ENCODE data around the gene SOX8. TPM values are rescaled to one million over a fixed set of nuclear protein-coding genes. Genes with fewer than 3 reads are reported as not detected.
A peak's percentile ranks its signal among the peaks of the same experiment; 100 is the strongest.

SOX8 gene
- total RNA-seq, 4 donors from 2014 or later = 0.10 to 0.91 (median 0.33) TPM

- Histone ChIP-seq H3K27me3 (peaks cover 12 to 19% (median 13%) of the 10 kb centered on the region in 3 donors), H3K4me3 (no peak overlapping the region), H3K27ac (no peak overlapping the region), H3K4me1 (no peaks in the 10 kb centered on the region), H3K36me3 (no peaks in the 10 kb centered on the region), H3K9me3 (no peaks in the 10 kb centered on the region)
- intact Hi-C loops (cut with DNase I; ENCODE audit: low total_unique reads) = no loop called here
- ATAC-seq = no peak
- TF ChIP-seq CTCF (IDR thresholded peaks at IDR 0.05 in 4 of 5, conservative IDR thresholded peaks at IDR 0.05 in 1 of 5) (no peak), POLR2A (IDR thresholded peaks at IDR 0.05) (no peak)
- in situ Hi-C loops (cut with MboI; ENCODE audit: low sequenced_read_pairs in 4 of 4) = no loop called here
- no peak for DNase-seq
Observed at GRCh38 chr16:1013593-1013900, 32.0 kb downstream of the SOX8 start.

GRCh38 chr16:1014221-1014620 lies 32.7 kb downstream of the SOX8 start:
- Histone ChIP-seq H3K9me3 (no peaks in the 10 kb centered on the region), H3K4me3 (no peak overlapping the region), H3K27ac (no peak overlapping the region), H3K4me1 (peaks cover 4% of the 10 kb centered on the region in 2 donors), H3K36me3 (no peaks in the 10 kb centered on the region), H3K27me3 (peaks cover 10 to 23% (median 13%) of the 10 kb centered on the region in 3 donors)
- intact Hi-C loops (cut with DNase I; ENCODE audit: low total_unique reads) (no loop called here), in situ Hi-C loops (cut with MboI; ENCODE audit: low sequenced_read_pairs in 4 of 4) (no loop called here)
- TF ChIP-seq POLR2A (IDR thresholded peaks at IDR 0.05) = no peak
- DNase-seq = no peak
- no peak for ATAC-seq

DNA sequence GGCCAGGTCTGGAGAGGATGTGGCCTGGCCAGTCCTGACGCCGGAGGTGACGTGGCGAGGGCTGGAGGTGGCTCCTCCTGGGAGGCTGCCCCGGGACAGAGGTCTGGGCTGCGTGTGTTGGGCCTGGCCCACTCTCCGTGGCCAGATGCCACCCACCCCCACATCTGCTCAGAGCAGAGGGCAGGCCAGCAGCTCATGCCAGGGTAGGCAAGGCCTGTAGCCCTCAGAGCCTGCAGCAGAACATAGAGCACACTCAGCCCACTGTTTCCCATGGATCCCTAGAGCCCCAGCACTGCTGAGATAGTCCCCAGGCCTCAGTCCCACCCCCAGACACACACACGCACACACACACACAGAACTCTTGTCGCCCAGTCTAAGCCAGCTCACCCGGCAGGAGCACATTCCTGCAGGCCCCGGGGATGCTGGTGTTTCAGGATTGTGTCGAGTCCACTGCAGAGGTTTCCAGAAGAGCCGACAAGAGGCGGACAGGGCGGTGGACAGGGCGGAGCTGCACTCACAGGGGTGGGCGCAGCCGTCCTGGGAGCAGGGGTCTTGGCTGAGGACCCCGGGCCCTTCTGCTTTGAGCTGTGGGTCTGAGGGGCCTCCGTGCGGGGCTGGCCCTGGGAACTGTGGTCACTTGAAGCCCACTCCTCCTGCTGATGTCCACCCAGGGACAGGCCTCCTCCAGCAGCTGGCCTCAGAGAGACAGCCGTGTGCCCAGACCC lies 33.4 kb downstream of the SOX8 start:
- DNase-seq (no peak), ATAC-seq (no peak)
- Histone ChIP-seq H3K27ac (no peak overlapping the region), H3K27me3 (peaks cover 10 to 24% (median 16%) of the 10 kb centered on the region in 3 donors), H3K4me1 (peaks cover 9 to 10% of the 10 kb centered on the region in 2 donors), H3K36me3 (no peaks in the 10 kb centered on the region), H3K9me3 (no peaks in the 10 kb centered on the region), H3K4me3 (no peak overlapping the region)
- TF ChIP-seq POLR2A (IDR thresholded peaks at IDR 0.05) (no peak), CTCF (IDR thresholded peaks at IDR 0.05 in 4 of 5, conservative IDR thresholded peaks at IDR 0.05 in 1 of 5) (no peak)
- in situ Hi-C loops (cut with MboI; ENCODE audit: low sequenced_read_pairs in 4 of 4) (no loop called here), intact Hi-C loops (cut with DNase I; ENCODE audit: low total_unique reads) (no loop called here)

DNA sequence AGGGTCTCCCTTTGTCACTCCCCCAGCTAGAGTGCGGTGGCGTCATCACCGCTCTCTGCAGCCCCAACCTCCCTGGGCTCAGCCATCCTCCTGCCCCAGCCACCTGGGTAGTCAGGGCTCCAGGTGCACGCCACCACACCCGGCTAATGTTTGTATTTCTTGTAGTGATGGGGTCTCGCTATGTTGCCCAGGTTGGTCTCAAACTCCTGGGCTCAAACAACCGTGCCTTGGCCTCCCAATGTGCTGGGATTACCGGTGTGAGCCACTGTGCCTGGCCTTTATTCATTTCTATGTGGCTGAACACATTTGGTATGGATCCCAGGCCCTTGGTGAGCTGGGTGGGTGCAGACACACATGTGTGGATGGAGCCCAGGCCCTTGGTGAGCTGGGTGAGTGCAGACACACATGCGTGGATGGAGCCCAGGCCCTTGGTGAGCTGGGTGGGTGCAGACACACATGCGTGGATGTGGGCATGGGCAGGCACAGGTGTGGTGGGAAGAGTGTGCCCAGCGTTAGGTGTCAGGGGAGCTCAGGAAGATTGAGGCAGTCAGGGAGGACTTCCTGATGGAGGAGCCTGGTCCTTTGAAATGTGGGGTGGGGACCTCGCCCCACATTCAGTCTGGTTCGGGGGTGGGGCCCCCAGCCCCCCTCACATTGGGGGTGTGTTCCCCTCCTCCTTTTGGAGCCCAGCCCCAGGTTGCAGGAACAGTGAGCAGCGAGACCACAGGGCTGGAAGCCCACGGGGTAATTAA lies 37.1 kb downstream of the SOX8 start:
- Histone ChIP-seq H3K4me1 (peaks cover 9 to 10% of the 10 kb centered on the region in 2 donors), H3K27me3 (peaks cover 19 to 53% (median 39%) of the 10 kb centered on the region in 3 donors), H3K36me3 (no peaks in the 10 kb centered on the region), H3K4me3 (peak overlapping the region in 2 of 4 donors; percentile 30 to 49), H3K9me3 (no peaks in the 10 kb centered on the region), H3K27ac (no peak overlapping the region)
- TF ChIP-seq CTCF (IDR thresholded peaks at IDR 0.05 in 4 of 5, conservative IDR thresholded peaks at IDR 0.05 in 1 of 5) (no peak), POLR2A (IDR thresholded peaks at IDR 0.05) (no peak)
- DNase-seq (no peak), ATAC-seq (no peak)
- intact Hi-C loops (cut with DNase I; ENCODE audit: low total_unique reads) (loop anchor here (2.0 kb wide), 1 partner anchor 54 kb away; no protein-coding TSS in a partner anchor), in situ Hi-C loops (cut with MboI; ENCODE audit: low sequenced_read_pairs in 4 of 4) (no loop called here)

All from gastrocnemius medialis (tissue), 4 donors.